SU-DHL-6 (cell line): Measurements from ENCODE around the gene SORCS2.

Source experiments
- H2AFZ ChIP-seq: fragments of 200-600 bp; sonication (generic); 2 replicates; pipeline ENCODE4 v1.6.1; 2014; ENCODE audit warnings: low read depth, mild to moderate bottlenecking, moderate library complexity, mixed read lengths, antibody characterized with exemption, low read length; ENCODE audit not compliant: severe bottlenecking
- H3F3A ChIP-seq: fragments of 200-600 bp; shearing (Covaris generic); 2 replicates; pipeline ENCODE4 v1.6.0; 2016; ENCODE audit warnings: antibody characterized with exemption, mild to moderate bottlenecking; ENCODE audit not compliant: insufficient read depth
- H3K27ac ChIP-seq: fragments of 200-600 bp; sonication (generic); 2 replicates; pipeline ENCODE4 v1.5.1; 2016; ENCODE audit warnings: low read depth, mild to moderate bottlenecking, low read length, moderate library complexity, mixed read lengths
- H3K27me3 ChIP-seq: fragments of 200-600 bp; sonication (generic), shearing (Covaris generic); 2 replicates; pipeline ENCODE4 v1.6.0; 2014; ENCODE audit warnings: mild to moderate bottlenecking, low read length
- H3K36me3 ChIP-seq: fragments of 200-600 bp; sonication (generic); 2 replicates; pipeline ENCODE4 v1.6.1; 2014; ENCODE audit warnings: mild to moderate bottlenecking, low read length, mixed read lengths
- H3K4me2 ChIP-seq: fragments of 300-600, 200-600 bp; shearing (Covaris generic), sonication (generic); 2 replicates; pipeline ENCODE4 v1.6.0; 2014; ENCODE audit warnings: low read length, low read depth, mild to moderate bottlenecking; ENCODE audit not compliant: poor library complexity, severe bottlenecking
- H3K4me3 ChIP-seq: fragments of 200-600 bp; sonication (generic); 2 replicates; pipeline ENCODE4 v1.5.1; 2014; ENCODE audit warnings: antibody characterized with exemption, low read length, mild to moderate bottlenecking, mixed read lengths; ENCODE audit not compliant: insufficient read depth, poor library complexity, severe bottlenecking
- H3K79me2 ChIP-seq: fragments of 200-600 bp; sonication (generic); 2 replicates; pipeline ENCODE4 v1.6.1; 2014; ENCODE audit warnings: mild to moderate bottlenecking, low read length, moderate library complexity; ENCODE audit not compliant: insufficient read depth
- H3K9ac ChIP-seq: fragments of 200-600 bp; sonication (generic); 2 replicates; pipeline ENCODE4 v1.7.0; 2014; ENCODE audit warnings: mild to moderate bottlenecking, low read length
- H3K9me2 ChIP-seq: fragments of 200-600 bp; sonication (generic); replicated peaks from 2 replicates; pipeline ENCODE4 v1.6.1; 2014; ENCODE audit warnings: low read length; ENCODE audit not compliant: insufficient read depth
- H3K9me3 ChIP-seq: fragments of 200-600 bp; sonication (generic); 2 replicates; pipeline ENCODE4 v1.6.1; 2014; ENCODE audit warnings: low read length, mixed read lengths; ENCODE audit not compliant: insufficient read depth
- H4K20me1 ChIP-seq: fragments of 200-600 bp; sonication (generic); 2 replicates; pipeline ENCODE4 v1.6.1; 2014; ENCODE audit warnings: low read depth, mild to moderate bottlenecking, antibody characterized with exemption, low read length, moderate library complexity, mixed read lengths
- CTCF ChIP-seq: fragments of 200-600 bp; sonication (generic); IDR thresholded peaks from one replicate; pipeline ENCODE4 v1.5.1; 2017; ENCODE audit warnings: antibody characterized with exemption, mild to moderate bottlenecking, low read length, moderate library complexity; ENCODE audit not compliant: insufficient read depth, poor library complexity, severe bottlenecking
- EZH2phosphoT487 ChIP-seq: fragments of 200-600 bp; sonication (generic), shearing (Covaris generic); conservative IDR thresholded peaks from 2 replicates; pipeline ENCODE4 v1.6.1; 2018; ENCODE audit warnings: mild to moderate bottlenecking, antibody characterized with exemption, low read length, moderate library complexity, mixed read lengths

Gene SORCS2

GRCh38 chr4:7519638-7520376, 327.5 kb downstream of the SORCS2 start:
- no peaks in the 10 kb centered on the region for H3F3A ChIP-seq
- H2AFZ ChIP-seq = no peak overlapping the region
- no peak overlapping the region for H3K4me3 ChIP-seq
- no peaks in the 10 kb centered on the region for H3K27me3 ChIP-seq
- H3K9me2 ChIP-seq = no peaks in the 10 kb centered on the region
- H3K36me3 ChIP-seq = no peaks in the 10 kb centered on the region
- H3K27ac ChIP-seq = no peak overlapping the region
- H3K9me3 ChIP-seq = no peaks in the 10 kb centered on the region
- H3K4me2 ChIP-seq = no peak overlapping the region
- no peaks in the 10 kb centered on the region for H4K20me1 ChIP-seq
- TF ChIP-seq EZH2phosphoT487 (no peak), CTCF (no peak)
- H3K9ac ChIP-seq = no peak overlapping the region
- no peaks in the 10 kb centered on the region for H3K79me2 ChIP-seq

GRCh38 chr4:7521666-7522065, 329.3 kb downstream of the SORCS2 start:
- Histone ChIP-seq H3K4me3 (no peak overlapping the region), H3K9me2 (no peaks in the 10 kb centered on the region), H3F3A (no peaks in the 10 kb centered on the region), H3K79me2 (no peaks in the 10 kb centered on the region), H3K36me3 (no peaks in the 10 kb centered on the region), H3K9ac (no peak overlapping the region), H4K20me1 (no peaks in the 10 kb centered on the region), H3K4me2 (no peak overlapping the region), H3K27me3 (no peaks in the 10 kb centered on the region), H3K9me3 (no peaks in the 10 kb centered on the region), H2AFZ (no peak overlapping the region), H3K27ac (no peak overlapping the region)
- TF ChIP-seq EZH2phosphoT487 (no peak), CTCF (no peak)

DNA sequence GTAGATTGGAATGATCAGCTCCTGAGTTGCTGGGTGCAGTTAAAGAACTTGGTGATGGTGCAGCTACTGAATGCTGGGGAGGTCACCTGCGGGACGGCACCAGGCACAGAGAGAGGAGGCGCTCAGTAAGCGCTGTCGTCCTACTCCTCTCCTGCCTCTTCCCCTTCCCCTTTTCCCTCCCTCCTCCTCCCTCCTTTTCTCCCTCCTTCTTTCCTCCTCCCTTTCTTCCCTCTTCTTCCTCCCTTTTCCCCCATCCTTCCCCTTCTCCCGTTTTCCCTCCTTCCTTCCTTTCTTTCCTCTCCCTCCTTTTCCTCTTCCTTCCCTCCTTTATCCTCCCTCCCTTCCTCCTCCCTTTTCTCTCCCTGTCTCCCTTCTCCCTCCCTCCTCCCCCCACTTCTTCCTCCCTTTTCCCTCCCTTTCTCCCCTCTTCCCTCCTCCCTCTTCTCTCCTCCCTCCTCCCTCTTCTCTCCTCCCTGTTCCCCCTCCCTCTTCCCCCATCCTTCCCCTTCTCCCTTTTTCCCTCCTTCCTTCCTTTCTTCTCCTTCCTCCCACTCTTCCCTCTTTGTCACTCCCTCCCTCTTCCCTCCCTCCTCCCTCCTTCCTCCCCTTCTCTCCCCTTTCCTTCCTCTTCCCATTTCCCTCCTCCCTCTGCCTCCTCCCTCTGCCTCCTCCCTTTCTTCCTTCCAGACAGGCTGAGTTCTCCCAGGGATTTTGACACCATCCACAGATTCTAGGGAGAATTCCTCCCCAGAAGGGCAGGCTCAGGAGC, 330.3 kb downstream of the SORCS2 start:
- H2AFZ ChIP-seq = no peak overlapping the region
- no peaks in the 10 kb centered on the region for H3K9me2 ChIP-seq
- no peak overlapping the region for H3K9ac ChIP-seq
- H3K4me3 ChIP-seq = no peak overlapping the region
- no peaks in the 10 kb centered on the region for H3K9me3 ChIP-seq
- TF ChIP-seq CTCF (no peak), EZH2phosphoT487 (no peak)
- H3K27ac ChIP-seq = no peak overlapping the region
- no peaks in the 10 kb centered on the region for H3K27me3 ChIP-seq
- H3F3A ChIP-seq = no peaks in the 10 kb centered on the region
- no peaks in the 10 kb centered on the region for H4K20me1 ChIP-seq
- H3K4me2 ChIP-seq = no peak overlapping the region
- no peaks in the 10 kb centered on the region for H3K36me3 ChIP-seq
- no peaks in the 10 kb centered on the region for H3K79me2 ChIP-seq
